GM21447 (cell line): Measurements from ENCODE around the gene ZBTB7A.
A peak's percentile ranks its signal among the peaks of the same experiment; 100 is the strongest.
"Not testable (repeated sequence)": the region's sequence is repeated elsewhere in the genome, so short reads cannot be mapped to it uniquely, and the experiment has no call there.

ENCODE experiments used
- ATAC-seq: cut with Tn5 transposase; IDR thresholded peaks from one replicate; pipeline ENCODE4 v1.9.1; 2021; ENCODE audit not compliant: unreplicated experiment

Gene ZBTB7A

GRCh38 chr19:4018775-4019504, 47.8 kb downstream of the ZBTB7A start:
- ATAC-seq: no peak

GRCh38 chr19:4018140-4018613, 48.5 kb downstream of the ZBTB7A start:
- no peak for ATAC-seq

GRCh38 chr19:4016903-4017638, 49.6 kb downstream of the ZBTB7A start:
- no peak for ATAC-seq

GRCh38 chr19:4016486-4016885, 50.2 kb downstream of the ZBTB7A start:
- ATAC-seq: no peak

- no peak for ATAC-seq
Measured at GRCh38 chr19:4015705-4016402, 50.8 kb downstream of the ZBTB7A start.

- ATAC-seq: no peak
Measured at GRCh38 chr19:4014541-4015491, 51.9 kb downstream of the ZBTB7A start.

- no peak for ATAC-seq
Measured at GRCh38 chr19:4013886-4014540, 52.7 kb downstream of the ZBTB7A start.

- no peak for ATAC-seq
Measured at GRCh38 chr19:4012975-4013634, 53.6 kb downstream of the ZBTB7A start.

GRCh38 chr19:4012092-4012974, 54.4 kb downstream of the ZBTB7A start:
- ATAC-seq: no peak

GRCh38 chr19:4011430-4011829, 55.3 kb downstream of the ZBTB7A start:
- not testable (repeated sequence) for ATAC-seq

GRCh38 chr19:4010808-4011110, 55.9 kb downstream of the ZBTB7A start:
- ATAC-seq: no peak

- ATAC-seq: no peak
Measured at GRCh38 chr19:4009990-4010807, 56.5 kb downstream of the ZBTB7A start.

- peak; percentile 4 for ATAC-seq
Measured at GRCh38 chr19:4007836-4008539, 58.7 kb downstream of the ZBTB7A start.

GRCh38 chr19:4007021-4007835, 59.5 kb downstream of the ZBTB7A start, which contains the start of gene PIAS4:
PIAS4 (plus strand) TSS chr19:4007736; CDS start chr19:4007761, 25 bp downstream.
- ATAC-seq: peak; percentile 73

GRCh38 chr19:4005436-4005835, 61.3 kb downstream of the ZBTB7A start:
- not testable (repeated sequence) for ATAC-seq

GRCh38 chr19:4000798-4001197, 65.9 kb downstream of the ZBTB7A start:
- not testable (repeated sequence) for ATAC-seq
